Measurements from ENCODE around the gene WDR93.

Gene WDR93

GRCh38 chr15:89792106-89792805 lies 101.6 kb downstream of the WDR93 start:
- Histone ChIP-seq H3K36me3 (ENCODE audit: insufficient read depth, insufficient read length, low read length) (no peaks in the 10 kb centered on the region), H3K27me3 (ENCODE audit: insufficient read depth, insufficient read length) (no peaks in the 10 kb centered on the region), H3K9ac (ENCODE audit: insufficient read length, low read depth) (no peak overlapping the region), H3K9me3 (ENCODE audit: insufficient read depth, low read length) (peaks cover 13% of the 10 kb centered on the region), H3K4me3 (ENCODE audit: insufficient read length, low read depth) (no peak overlapping the region), H3K4me1 (ENCODE audit: insufficient read depth, insufficient read length) (no peaks in the 10 kb centered on the region)
- no peak for TF ChIP-seq YY1 (IDR thresholded peaks at IDR 0.05; ENCODE audit: insufficient read depth, insufficient read length)
- no peak for TF ChIP-seq ZNF274 (IDR thresholded peaks at IDR 0.05; ENCODE audit: low read depth, low read length)
- TF ChIP-seq SUZ12 (IDR thresholded peaks at IDR 0.05; ENCODE audit: extremely low read depth, insufficient read depth, insufficient read length) = no peak
- DNase-seq (ENCODE audit: low read depth, low spot score) = no peak

Measured in NT2/D1 (cell line).